RWPE2 (cell line): Measurements from ENCODE around the gene GNE.

ENCODE experiments used
- ATAC-seq: fragments of 200-7000 bp; cut with Tn5 transposase; 3 replicates; pipeline ENCODE4 v1.9.1; 2021; ENCODE audit warnings: low read depth
- DNase-seq: peaks from one replicate; pipeline ENCODE4 v3.0.0-alpha.2; 2020; ENCODE audit warnings: low spot score
- H3K27ac ChIP-seq: fragments of 450-650 bp; 2 replicates; pipeline ENCODE4 v1.5.1; 2017; ENCODE audit warnings: mild to moderate bottlenecking; ENCODE audit not compliant: poor library complexity, severe bottlenecking
- H3K27me3 ChIP-seq: fragments of 250-450 bp; sonication (Bioruptor Pico); 2 replicates; pipeline ENCODE4 v1.5.1; 2021; ENCODE audit warnings: mild to moderate bottlenecking, moderate library complexity; ENCODE audit not compliant: insufficient read depth, poor library complexity, severe bottlenecking
- H3K36me3 ChIP-seq: fragments of 250-450 bp; sonication (Bioruptor Pico); 2 replicates; pipeline ENCODE4 v1.5.1; 2020; ENCODE audit warnings: low read depth, mild to moderate bottlenecking, moderate library complexity
- H3K4me1 ChIP-seq: fragments of 250-450 bp; sonication (Bioruptor Pico); 2 replicates; pipeline ENCODE4 v1.5.1; 2021; ENCODE audit warnings: mild to moderate bottlenecking, moderate library complexity; ENCODE audit not compliant: insufficient read depth, poor library complexity, severe bottlenecking
- H3K4me3 ChIP-seq: fragments of 250-450 bp; sonication (Bioruptor Pico); 2 replicates; pipeline ENCODE4 v1.5.1; 2021; ENCODE audit warnings: mild to moderate bottlenecking, moderate library complexity; ENCODE audit not compliant: severe bottlenecking
- H3K9me3 ChIP-seq: fragments of 250-450 bp; sonication (Bioruptor Pico); 2 replicates; pipeline ENCODE4 v1.5.1; 2021; ENCODE audit warnings: mild to moderate bottlenecking, moderate library complexity; ENCODE audit not compliant: severe bottlenecking
- CTCF ChIP-seq: fragments of 450-650 bp; IDR thresholded peaks from one replicate; pipeline ENCODE4 v1.5.1; 2017; ENCODE audit warnings: mild to moderate bottlenecking, moderate library complexity; ENCODE audit not compliant: poor library complexity, severe bottlenecking

Gene GNE

GRCh38 chr9:36263683-36264082 lies 5.4 kb upstream of the GNE start:
- H3K27ac ChIP-seq = no peak overlapping the region
- no peak overlapping the region for H3K4me3 ChIP-seq
- no peaks in the 10 kb centered on the region for H3K27me3 ChIP-seq
- H3K36me3 ChIP-seq = no peaks in the 10 kb centered on the region
- TF ChIP-seq CTCF = no peak
- peaks cover 6% of the 10 kb centered on the region for H3K4me1 ChIP-seq
- no peaks in the 10 kb centered on the region for H3K9me3 ChIP-seq
- ATAC-seq = no peak
- DNase-seq = no peak

GRCh38 chr9:36258996-36259533 lies 817 bp upstream of the GNE start:
- Histone ChIP-seq H3K27ac (peak overlapping the region; percentile 57), H3K4me1 (no peaks in the 10 kb centered on the region)
- no peak for ATAC-seq

GRCh38 chr9:36251428-36251827 lies 6.8 kb downstream of the GNE start:
- no peaks in the 10 kb centered on the region for H3K9me3 ChIP-seq
- no peaks in the 10 kb centered on the region for H3K4me1 ChIP-seq
- peaks cover 36% of the 10 kb centered on the region for H3K36me3 ChIP-seq
- H3K27ac ChIP-seq = no peak overlapping the region
- no peak for TF ChIP-seq CTCF
- H3K4me3 ChIP-seq = no peak overlapping the region
- ATAC-seq (no peak), DNase-seq (no peak)
- no peaks in the 10 kb centered on the region for H3K27me3 ChIP-seq

More at GRCh38 chr9:36258996-36259533, 817 bp upstream of the GNE start:
- TF ChIP-seq CTCF = no peak
- H3K36me3 ChIP-seq = peaks cover 9% of the 10 kb centered on the region; the same call in 1 of the 2 replicates
- H3K4me3 ChIP-seq = peak overlapping the region; percentile 57
- H3K27me3 ChIP-seq = no peaks in the 10 kb centered on the region
- no peak for DNase-seq
- H3K9me3 ChIP-seq = no peaks in the 10 kb centered on the region

- Histone ChIP-seq H3K36me3 (peaks cover 44% of the 10 kb centered on the region), H3K27me3 (no peaks in the 10 kb centered on the region), H3K4me1 (no peaks in the 10 kb centered on the region), H3K4me3 (no peak overlapping the region), H3K27ac (no peak overlapping the region), H3K9me3 (no peaks in the 10 kb centered on the region)
- peak; percentile 50; the same call in 2 of the 3 replicates for ATAC-seq
- no peak for DNase-seq
- no peak for TF ChIP-seq CTCF
Measured at GRCh38 chr9:36250079-36250478, 8.2 kb downstream of the GNE start.

- H3K36me3 ChIP-seq = peaks cover 46% of the 10 kb centered on the region
- no peak overlapping the region for H3K4me3 ChIP-seq
- no peak for DNase-seq
- no peaks in the 10 kb centered on the region for H3K27me3 ChIP-seq
- no peak overlapping the region for H3K27ac ChIP-seq
- H3K4me1 ChIP-seq = no peaks in the 10 kb centered on the region
- no peaks in the 10 kb centered on the region for H3K9me3 ChIP-seq
- no peak for TF ChIP-seq CTCF
- ATAC-seq = no peak
Measured at GRCh38 chr9:36249189-36249588, 9.1 kb downstream of the GNE start.
